Kasumi-1 (cell line): ENCODE measurements around the gene SFRP4.
A peak's percentile ranks its signal among the peaks of the same experiment; 100 is the strongest.

Experiments used
- DNase-seq, 2 experiments: peaks; one replicate each; lab custom pipeline; 2025; lab: John Stamatoyannopoulos, UW

SFRP4 gene

DNA sequence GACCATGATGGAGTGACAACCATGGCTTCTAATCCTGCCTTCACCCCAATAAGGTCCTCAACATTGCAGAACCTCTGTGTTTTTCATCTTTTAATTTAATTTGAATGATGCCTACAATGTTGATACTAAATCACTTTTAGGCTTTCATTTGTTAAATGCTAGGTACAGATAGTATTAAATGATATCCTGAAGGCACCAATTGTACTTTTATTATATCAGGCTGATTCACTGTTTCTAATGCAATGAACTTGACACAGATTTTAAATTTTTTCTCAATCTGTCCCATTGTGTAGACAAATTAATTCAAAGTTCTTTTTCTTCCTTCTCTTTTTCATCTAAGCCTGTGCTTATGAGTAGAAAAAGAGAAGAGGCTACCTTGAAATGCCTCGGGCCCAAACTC, 9.0 kb upstream of the SFRP4 start:
- no peak for DNase-seq

DNA sequence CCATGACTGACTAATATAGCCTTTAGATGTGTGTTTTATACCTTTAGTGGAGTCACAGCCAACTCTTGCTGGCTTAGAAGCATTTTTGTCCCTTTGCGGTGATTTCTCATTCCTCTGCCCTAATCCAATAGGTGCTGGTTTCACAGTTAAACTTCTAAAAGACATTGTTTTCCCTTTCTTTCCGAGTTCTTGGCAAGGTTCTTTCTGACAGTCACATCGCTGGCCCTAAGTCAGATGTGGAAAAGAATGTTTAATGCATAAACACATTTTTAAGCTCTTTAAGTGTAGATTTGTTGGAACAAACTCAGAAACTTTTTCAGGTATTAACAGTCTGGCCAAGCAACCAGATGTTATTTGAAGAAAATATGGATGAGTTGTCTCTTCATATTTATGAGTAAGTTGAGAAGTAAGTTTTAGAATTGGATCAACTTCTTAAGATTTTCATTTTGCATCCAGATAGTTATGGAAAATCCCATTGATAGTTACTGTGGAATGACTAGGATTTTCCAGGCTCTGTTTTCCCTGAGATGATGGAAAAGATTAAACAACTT, 7.9 kb upstream of the SFRP4 start:
- DNase-seq: no peak

DNA sequence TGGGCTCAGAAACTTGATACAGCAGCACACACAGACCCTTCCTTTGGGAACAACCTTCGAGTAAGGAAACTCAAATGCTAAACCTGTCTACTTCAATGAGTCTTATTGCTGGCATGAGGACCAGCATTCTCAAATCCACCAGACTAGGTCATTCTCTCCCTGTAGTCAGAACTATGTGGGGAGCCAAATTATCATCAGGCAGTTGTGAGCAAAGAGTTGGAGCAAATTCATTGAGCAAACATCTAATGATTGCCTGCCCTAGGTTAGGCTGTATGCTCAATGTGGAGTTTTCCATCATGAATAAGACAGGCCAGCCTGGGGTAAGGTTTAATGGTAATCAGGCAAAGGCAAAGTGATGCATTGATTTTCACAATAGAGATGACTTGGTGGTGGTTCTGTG, 7.4 kb upstream of the SFRP4 start:
- DNase-seq: no peak

DNA sequence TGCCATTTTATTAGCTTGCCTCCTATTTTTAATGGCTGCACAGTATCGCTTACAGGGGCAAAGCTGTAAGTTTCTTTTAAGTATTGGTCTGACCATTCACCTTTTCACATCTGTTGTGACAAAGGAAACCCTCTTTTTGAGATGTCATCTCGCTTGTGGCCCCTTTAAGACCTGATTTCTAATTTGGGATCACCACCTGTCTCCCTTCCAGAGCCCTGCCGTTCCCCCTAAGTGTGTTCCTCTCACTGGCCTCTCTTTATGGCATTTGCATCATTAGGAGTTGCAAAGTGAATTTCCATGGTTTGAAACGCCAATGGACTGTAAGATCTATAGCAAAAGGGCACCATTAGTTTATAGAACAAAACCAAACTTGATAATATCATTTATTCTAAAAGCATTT, 5.3 kb upstream of the SFRP4 start:
- peak in 1 of 2 experiments; percentile 12 for DNase-seq

DNA sequence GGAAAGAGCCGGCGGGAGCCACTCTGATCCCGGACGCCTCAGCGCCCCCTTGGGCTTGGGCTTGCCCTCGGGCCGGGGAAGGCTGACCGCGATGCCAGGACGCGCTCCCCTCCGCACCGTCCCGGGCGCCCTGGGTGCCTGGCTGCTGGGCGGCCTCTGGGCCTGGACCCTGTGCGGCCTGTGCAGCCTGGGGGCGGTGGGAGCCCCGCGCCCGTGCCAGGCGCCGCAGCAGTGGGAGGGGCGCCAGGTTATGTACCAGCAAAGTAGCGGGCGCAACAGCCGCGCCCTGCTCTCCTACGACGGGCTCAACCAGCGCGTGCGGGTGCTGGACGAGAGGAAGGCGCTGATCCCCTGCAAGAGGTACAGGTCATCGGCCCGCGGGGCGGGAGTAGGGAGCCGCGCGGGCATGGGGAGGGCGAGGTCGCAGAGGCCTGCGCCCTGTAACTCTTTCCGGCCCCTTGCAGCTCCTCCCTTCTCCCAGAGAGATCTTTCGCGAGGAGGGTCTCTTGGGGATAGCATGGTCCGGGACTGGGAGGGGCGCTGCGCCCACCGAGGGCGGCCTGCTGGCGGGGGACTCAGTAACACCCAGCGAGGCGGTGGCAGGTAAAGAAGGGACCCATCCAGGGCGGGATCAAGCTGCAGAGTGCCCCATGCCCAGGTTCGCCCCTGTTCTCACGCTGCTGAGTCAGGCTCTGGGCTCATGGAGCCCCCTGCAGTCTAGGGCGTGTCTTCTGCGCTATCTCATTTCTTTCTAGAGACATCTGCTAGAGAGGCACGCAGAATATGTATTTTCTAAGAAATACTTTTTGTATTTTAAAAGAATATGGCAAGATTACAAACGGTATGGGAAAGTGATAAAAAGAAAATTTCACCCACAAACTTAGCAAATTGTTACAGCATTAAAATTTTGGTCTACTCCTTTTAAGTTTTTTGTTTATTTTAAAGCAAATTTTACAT, 4.5 kb upstream of the SFRP4 start:
- DNase-seq: peak; percentile 89 to 90

DNA sequence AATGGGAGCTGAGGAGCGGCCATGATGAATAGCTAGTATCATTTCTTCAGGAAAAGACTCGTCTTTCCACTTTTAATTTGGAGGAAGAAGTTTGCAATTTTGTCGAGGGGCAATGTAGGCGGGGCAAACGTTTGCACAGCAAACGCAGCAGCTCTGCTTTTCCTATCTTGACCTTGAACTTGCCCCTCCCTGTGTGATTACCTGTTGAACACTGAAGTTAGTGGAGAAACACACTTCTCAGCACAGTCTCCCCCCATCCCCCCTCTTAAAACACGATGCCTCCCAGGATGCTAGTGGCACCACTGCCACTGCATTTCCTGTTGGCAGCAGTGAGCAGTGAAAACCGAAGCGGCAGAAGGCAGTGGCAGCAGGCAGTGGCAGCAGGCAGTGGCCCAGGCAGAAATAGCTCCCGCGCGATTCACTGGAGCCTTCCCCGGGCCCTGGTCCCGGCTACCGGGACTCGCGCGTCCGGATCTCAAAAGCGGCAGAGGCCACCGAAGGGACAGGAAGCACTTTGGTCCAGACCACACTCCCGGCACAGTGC, 3.8 kb upstream of the SFRP4 start, which contains the start of gene EPDR1:
Gene EPDR1, plus strand, starts transcription at position 336 of the 544 bp plus-strand sequence. CDS start 300 bp downstream, outside the sequence.
- peak; percentile 94 to 95 for DNase-seq

DNA sequence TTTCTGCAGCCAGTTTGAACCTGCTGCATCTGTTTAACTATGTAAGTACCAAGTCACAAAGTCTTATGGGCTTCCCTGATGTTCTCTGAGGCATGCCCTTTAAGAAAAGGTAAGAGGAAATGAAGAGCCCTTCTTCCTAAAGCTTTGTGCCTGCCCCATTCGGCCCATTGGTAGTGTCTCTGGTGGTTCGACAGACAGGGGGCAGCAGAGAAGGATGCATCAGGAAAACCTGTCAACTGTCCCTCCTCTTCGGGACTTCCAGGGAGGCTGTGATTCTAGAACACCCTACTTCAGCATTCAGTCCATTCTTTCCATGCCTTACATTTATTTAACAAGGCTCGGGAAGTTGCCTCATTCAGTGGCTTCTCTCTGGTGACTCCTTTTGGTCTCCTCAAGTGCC, 1.9 kb upstream of the SFRP4 start:
- DNase-seq: peak; percentile 5 to 39

DNA sequence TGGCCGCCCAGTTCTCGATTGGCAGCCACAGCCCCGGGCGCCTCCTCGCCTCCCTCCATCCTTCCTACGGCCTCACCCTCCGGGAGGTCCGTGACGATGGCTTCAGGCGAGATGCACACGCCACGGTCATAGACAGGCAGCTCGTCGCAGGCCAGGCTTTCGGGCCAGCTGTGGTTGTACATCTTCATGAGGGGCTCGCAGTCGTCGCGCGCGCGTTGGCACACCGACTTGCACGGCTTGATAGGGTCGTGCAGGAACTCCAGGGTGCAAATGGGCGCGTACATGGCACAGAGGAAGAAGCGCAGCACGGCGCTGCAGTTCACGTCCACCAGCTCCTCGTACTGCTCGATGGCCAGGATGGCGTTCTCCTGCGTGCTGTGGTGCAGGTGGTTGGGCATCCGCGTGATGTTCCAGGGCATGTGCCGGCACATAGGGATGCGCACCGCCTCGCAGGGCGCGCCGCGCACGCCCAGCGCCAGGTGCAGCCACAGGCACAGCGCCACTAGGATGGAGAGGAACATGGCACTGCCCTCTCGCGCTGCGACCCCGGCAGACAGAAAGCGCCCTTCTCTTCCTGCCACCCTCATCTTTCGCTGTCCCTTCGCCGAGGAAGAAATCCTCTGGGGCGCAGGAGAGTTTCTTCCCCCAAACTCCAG, 472 bp downstream of the SFRP4 start:
- peak; percentile 25 to 51 for DNase-seq

DNA sequence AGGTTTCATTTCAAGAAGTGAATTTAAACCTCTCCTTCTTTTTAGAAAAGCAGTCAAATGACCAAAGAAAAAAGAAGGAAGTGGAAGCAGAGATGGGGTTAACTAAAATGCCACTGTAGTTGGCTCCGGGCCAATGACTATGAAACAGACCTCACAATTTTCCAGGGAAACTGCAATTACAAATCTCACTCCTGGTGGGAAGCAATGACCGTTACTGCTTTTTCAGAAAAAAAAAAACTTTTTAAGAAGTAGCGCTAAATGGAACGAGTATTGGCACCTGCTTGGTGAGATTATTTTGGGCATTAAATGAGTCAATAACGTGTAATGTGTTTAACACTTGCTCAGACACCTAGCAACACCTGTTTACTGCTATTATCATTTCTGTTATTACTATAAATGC, 1.2 kb downstream of the SFRP4 start:
- DNase-seq: peak; percentile 70 to 71

DNA sequence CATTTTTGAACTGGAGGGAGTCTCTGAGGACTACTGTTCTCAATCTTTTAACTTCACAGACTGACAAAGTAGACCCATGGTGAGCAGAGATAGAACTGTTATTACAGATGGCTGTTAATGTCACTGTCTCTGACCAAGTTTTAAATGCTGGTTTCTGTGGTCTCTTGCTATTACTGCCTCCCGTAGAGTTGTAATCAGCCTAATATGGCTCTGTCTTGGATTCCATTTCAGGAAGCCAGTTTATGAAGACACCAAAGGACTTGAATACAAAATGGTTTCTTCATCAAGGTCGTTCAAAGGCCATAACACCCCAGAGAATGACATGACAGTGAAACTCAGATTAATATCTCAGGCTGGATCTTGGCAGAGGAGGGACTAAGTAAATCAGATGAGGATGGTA, 3.9 kb downstream of the SFRP4 start:
- DNase-seq: no peak

DNA sequence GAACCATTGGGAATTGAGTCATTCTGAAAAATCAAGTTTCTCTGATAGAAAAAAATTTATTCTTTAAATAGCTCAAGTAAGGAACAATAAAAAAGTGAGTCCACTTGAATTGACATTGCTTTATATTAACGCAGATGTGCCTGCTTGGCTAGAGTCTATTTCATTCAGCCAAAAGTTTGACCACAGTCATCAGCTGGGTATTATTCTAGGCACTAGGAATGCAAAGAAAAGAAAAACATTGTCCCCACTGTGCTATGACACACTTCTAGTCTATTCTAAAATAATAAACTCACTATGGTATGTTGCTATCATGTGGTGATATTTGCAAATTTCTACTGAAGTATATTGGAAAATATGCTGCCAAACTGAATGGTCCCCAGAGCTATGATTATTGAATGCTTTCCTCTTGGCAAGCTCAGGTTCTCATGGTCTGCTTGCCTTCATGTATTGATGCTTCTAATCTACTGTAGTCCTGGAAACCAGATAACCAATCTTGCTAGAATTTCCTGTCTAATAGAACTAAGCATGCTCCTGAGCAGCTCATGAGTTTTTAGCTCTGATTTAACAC, 8.3 kb downstream of the SFRP4 start:
- DNase-seq: no peak

DNA sequence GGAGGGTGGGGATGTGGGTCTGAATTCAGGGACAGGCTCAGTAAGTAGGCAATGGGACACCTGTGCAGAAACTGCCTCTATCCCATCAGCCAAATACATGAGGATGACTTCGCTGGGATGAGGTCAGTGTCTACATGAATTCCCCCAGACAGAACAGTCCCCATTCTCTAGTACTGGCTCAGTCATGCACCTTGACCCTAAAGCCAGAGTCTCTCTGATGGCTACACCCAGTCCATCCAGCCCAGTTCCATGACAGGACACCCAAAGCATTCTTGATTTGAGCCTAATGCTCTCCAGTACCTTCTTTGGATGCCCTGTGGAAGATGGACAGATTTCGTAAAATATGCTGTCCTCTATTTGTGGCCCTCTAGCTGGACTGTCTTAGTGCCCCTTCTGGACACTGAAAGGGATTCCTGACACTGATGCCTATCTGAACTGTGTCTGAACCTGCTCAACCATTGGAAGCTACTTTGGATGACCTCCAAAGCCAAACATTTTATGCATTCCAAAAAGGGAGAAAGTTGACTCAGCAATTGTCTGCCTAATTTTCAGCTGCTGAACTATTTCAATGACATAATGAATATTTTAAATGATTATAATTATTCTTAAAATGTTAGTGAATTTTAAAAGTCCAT, 14.6 kb downstream of the SFRP4 start:
- no peak for DNase-seq

DNA sequence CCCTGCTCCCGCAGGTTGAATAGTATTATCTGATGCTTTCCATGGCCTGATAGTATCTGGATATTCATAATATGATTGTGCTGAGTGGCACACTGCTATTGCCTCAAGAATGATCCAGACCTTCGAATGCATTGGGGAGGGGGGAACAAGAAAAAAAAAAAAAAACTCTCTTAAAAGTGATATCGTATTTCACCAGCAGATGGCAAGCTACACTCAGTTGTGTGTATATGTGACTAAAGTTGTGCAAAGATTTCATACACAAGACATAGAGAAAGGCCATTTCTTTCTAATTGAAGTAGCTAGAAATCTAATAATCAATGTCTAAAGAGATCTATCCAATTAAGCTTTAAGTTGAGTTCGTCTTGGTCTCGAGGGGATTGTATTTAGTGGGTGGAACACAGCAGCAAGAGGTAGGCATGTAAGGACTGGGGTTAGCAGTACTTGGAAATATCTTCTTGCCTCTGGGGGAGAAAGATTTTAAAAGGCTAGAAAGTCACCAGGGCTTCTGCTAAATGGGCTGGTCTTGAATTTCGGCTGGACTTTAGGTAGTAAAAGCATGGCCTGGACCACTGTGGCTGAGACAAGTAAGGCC, 15.3 kb downstream of the SFRP4 start:
- DNase-seq: peak; percentile 75 to 84

DNA sequence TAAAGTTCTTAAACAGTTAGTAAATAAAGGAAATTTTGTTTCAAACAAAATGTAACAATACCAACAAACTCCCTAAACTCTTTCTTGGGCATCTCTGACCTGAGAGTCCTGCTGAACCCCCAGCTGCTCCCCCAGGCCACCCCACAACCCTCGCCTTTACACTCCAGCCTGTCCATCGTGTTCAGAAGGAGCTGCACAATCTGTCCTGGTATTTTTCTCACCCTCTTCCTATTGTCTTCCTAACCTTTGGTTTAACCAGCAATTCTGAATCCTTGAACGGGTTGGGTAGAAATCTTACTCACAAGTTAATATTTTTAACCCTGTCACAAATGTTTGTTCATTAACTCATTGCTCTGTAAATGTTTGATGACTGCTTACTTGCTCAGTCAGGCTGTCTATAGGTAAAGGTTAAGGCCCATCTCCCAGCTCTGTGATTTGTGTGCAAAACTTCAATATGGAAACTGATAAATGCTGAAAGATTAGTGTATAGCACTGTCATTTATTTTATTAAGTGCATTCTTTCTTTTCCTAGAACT, 16.8 kb downstream of the SFRP4 start:
- no peak for DNase-seq

DNA sequence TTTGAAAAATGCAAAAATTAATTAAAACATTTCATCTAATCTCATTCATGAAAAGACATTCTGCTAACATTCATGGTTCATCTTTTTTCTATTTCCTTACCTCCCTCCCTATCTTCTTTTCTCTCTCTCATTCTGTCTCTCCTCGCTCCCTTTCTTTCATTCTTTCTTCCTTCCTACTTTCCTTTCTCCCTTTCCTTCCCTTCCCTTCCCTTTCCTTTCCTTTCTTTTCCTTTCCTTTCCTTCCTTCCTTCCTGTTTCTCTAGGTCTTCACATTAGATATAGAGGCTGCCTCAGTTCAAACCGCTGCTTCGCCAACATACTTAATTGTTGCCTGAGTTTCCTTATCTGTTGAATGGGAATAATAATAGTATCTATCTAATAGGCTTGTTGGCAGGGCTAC, 21.9 kb downstream of the SFRP4 start:
- DNase-seq: no peak

DNA sequence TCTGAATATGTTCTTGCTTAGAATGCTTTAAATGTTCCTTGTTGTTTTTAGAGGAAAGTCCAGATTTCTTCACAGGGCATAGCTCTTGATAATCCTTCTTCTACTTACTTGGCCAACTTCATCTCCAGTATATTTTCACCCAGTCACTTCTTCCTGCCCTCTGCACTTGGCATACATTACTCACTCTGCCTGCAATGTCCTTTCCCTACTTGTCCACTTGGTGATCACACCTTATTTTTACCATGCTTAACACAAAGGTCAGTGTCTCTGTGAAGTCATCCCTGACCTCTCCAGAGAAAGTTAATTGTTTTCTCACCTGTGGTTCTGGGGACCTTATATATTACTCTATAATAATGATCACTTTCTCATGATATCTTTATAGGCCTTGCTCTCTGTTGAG, 23.3 kb downstream of the SFRP4 start:
- no peak for DNase-seq

DNA sequence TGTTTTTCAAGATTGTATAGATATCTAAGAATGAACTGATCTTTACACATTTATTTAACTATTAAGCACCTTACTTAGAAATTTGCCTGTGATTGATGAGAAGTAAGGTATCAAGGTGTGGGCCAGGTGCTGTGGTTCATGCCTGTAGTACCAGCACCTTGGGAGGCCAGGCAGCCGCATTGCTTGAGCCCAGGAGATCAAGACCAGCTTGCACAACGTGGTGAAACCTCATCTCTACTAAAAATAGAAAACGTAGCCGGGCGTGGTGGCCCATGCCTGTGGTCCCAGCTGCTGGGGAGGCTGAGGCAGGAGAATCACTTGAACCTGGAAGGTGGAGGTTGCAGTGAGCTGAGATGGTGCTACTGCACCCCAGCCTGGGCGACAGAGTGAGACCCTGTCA, 34.5 kb downstream of the SFRP4 start:
- no peak for DNase-seq
